ENCODE results near the gene ZNF486.
"Not testable (repeated sequence)": the region's sequence is repeated elsewhere in the genome, so short reads cannot be mapped to it uniquely, and the experiment has no call there.

Gene ZNF486

DNA sequence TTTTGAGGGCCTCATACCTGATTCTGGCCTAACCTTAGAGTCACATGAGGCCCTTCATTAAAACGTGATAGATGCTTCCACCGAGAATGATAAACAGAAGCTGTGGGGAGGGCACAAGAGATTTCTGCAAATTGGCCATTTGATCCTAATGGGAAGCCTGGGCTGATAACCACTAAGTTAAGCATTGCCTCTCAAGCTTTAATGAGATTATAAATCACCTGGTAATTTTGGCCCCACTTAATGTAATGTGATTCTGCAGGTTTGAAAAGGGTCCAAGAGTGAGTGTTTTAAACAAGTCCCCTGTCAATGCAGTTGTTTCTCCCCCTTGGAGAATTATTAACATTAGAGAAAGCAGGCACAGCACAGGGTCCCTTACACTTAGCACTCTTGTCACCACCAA, 42.0 kb downstream of the ZNF486 start:
- DNase-seq: no peak
- in situ Hi-C loops (cut with HindIII; ENCODE audit: low pct_ligation_motif_present, low pct_unique_long_range_greater_than_20kb, low sequenced_read_pairs): no loop called here

GRCh38 chr19:20214366-20214765, 47.4 kb downstream of the ZNF486 start:
- DNase-seq; in situ Hi-C loops (cut with HindIII; ENCODE audit: low pct_ligation_motif_present, low pct_unique_long_range_greater_than_20kb, low sequenced_read_pairs): not testable (repeated sequence)

GRCh38 chr19:20221605-20222004, 54.6 kb downstream of the ZNF486 start:
- DNase-seq; in situ Hi-C loops (cut with HindIII; ENCODE audit: low pct_ligation_motif_present, low pct_unique_long_range_greater_than_20kb, low sequenced_read_pairs): not testable (repeated sequence)

- in situ Hi-C loops (cut with HindIII; ENCODE audit: low pct_ligation_motif_present, low pct_unique_long_range_greater_than_20kb, low sequenced_read_pairs): no loop called here
- no peak for DNase-seq
These were observed 66.1 kb downstream of the ZNF486 start for GRCh38 chr19:20233105-20233504.

DNA sequence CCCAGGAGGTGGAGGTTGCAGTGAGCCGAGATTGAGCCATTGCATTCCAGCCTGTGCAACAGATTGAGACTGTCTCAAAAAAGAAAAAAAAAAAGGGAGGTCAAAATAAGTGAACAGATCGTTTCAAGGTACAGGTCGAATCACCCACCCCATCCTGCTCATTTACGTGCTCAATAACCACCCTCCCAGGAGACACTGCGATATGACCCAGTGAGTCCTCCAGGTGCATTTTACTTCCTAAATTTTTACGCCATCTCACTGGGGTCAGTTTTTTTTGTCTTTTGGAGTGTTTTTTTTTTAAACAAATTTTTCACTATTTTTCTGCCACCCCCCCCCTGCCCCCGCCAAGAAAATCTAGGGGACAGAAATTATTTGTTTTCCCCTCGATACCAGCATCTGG, 68.1 kb downstream of the ZNF486 start:
- DNase-seq: no peak
- in situ Hi-C loops (cut with HindIII; ENCODE audit: low pct_ligation_motif_present, low pct_unique_long_range_greater_than_20kb, low sequenced_read_pairs): no loop called here

DNA sequence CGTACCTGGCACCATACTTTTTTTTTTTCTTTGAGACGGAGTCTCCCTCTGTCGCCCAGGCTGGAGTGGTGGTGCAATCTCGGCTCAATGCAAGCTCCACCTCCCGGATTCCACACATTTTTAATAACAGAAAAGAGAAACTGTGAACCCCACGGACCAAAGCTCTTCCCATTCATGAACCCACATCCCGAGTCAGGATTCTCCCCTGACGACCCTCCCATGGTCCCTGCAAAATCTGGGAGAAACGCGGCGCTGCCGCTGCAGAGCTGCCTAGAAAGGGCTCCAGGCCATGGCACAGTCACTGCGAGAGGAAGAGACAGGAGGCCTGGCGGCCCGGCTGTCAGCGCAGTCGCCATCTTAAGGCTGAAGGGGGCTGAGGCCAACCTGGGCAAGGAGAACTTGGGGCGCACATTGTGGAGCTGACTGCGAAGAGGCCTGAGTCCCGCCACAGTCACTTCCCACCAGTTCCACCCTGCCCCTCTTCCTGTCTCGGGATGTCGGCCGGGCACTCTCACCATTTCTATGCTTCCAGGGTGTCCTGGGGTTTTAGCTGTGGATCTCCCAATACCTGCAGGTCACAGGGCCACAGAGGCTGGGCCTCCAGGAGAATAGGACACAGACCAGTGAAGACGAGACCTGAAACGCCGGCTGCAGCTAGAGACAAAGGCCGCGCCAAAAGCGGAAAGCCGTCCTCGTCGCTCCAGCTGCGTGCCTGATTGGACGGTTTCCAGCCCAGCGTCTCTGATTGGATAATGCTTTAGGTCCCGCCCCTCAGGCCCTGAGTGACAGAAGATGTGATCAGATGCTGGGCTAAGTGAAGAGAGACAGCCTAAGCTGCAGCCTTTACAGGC, 71.0 kb downstream of the ZNF486 start:
- in situ Hi-C loops (cut with HindIII; ENCODE audit: low pct_ligation_motif_present, low pct_unique_long_range_greater_than_20kb, low sequenced_read_pairs): no loop called here
- DNase-seq: no peak

- in situ Hi-C loops (cut with HindIII; ENCODE audit: low pct_ligation_motif_present, low pct_unique_long_range_greater_than_20kb, low sequenced_read_pairs): no loop called here
- DNase-seq: no peak
These were observed 76.6 kb downstream of the ZNF486 start for GRCh38 chr19:20243629-20244028.

DNA sequence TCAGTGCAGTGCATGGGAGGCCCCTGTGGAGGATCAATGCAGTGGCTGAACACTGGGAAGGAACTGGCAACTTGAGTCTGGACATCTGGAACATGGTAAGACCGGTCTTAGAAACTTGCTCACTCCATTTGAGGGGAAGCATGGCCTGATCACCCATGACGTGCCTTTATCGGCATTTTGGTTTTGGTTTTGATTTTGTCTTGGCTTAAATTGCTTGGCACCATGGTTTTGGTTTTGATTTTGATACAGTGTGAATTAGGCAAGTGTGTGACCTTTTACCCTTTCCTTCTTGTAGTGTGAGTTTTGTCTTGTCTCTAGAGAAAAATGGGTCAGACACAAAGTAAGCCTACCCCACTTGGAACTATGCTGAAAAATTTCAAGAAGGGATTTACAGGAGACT, 77.3 kb downstream of the ZNF486 start:
- in situ Hi-C loops (cut with HindIII; ENCODE audit: low pct_ligation_motif_present, low pct_unique_long_range_greater_than_20kb, low sequenced_read_pairs): no loop called here
- no peak for DNase-seq

GRCh38 chr19:20245309-20245708, 78.3 kb downstream of the ZNF486 start:
- in situ Hi-C loops (cut with HindIII; ENCODE audit: low pct_ligation_motif_present, low pct_unique_long_range_greater_than_20kb, low sequenced_read_pairs): no loop called here

GRCh38 chr19:20247016-20247683, 80.1 kb downstream of the ZNF486 start:
- in situ Hi-C loops (cut with HindIII; ENCODE audit: low pct_ligation_motif_present, low pct_unique_long_range_greater_than_20kb, low sequenced_read_pairs): no loop called here
- no peak for DNase-seq

More at GRCh38 chr19:20245309-20245708, 78.3 kb downstream of the ZNF486 start:
- no peak for DNase-seq

DNA sequence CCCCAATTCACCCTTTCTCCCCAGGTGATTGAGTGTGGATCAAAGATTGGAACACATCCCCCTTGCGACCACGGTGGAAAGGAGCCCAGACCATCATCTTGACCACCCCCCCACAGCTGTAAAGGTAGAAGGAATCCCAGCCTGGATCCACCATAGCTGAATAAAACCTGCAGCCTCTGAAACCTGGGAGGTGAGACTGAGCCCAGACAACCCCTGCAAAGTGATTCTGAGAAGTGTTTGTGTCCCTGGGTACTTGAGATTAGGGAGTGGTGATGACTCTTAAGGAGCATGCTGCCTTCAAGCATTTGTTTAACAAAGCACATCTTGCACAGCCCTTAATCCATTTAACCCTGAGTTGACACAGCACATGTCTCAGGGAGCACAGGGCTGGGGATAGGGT, 81.2 kb downstream of the ZNF486 start:
- DNase-seq; in situ Hi-C loops (cut with HindIII; ENCODE audit: low pct_ligation_motif_present, low pct_unique_long_range_greater_than_20kb, low sequenced_read_pairs): not testable (repeated sequence)

All from ACHN (cell line).